ENCODE data around the gene EBF3. TPM values are rescaled to one million over a fixed set of nuclear protein-coding genes. Genes with fewer than 3 reads are reported as not detected.

The EBF3 gene
- total RNA-seq, 1 donor from 2014 or later = 1.5 TPM

DNA sequence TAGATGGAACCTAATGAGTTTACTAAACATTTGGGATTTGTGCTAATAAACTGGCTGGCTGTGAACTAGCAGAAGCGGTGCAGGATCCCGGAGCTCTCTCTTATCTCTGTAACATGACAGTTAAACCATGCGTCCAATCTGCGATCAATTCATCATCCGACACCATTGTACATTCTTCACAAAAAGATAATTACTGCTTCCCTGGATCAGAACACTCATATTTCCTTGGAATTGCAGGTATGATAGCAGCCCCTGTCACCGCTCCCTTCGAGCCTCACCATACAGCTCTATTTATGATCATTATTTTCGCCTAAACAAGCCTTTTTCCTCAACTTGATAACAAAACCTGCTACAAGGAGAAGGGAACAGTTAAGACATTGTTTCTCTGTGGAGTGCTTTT, 18.5 kb downstream of the EBF3 start:
- no peak for DNase-seq (ENCODE audit: low read depth in 2 of 2)

DNA sequence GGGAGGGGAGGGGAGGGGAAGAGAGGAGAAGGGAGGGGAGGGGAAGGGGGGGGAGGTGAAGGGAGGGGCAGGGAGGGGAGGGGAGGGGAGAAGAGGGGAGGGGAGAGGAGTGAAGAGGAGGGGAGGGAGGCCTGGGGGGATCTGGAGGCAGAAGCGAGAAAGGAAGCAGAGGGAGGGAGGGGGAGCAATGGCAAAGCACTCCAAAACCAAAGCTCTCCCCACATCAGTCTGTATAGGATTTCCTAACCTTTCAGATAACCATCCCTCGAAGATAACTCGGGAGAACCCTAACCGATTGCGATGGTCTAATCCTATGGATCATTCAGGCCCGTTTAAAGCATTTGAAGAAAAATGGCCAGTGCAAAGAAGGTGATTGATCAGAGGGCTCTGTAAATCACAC, 19.0 kb downstream of the EBF3 start:
- no peak for DNase-seq (ENCODE audit: low read depth in 2 of 2)

DNA sequence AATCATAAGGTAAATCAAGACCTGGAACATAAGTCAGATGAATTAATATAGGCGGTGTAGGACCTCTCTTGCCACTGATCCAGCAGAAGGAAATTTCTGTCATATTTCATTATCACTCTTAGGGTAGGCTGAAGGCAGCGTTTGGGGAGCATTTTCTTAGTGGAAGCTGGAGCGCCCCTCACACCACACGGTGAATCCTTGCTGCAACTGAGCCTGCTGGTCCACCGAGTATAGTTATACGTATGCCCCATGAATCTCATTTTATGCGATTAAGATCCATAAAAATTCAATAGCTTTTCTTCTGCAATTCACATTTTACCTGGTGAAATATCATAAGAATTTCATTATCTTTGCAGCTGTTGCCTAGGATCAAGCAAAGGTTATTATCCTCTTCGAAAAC, 19.6 kb downstream of the EBF3 start:
- DNase-seq (ENCODE audit: low read depth in 2 of 2) = no peak

DNA sequence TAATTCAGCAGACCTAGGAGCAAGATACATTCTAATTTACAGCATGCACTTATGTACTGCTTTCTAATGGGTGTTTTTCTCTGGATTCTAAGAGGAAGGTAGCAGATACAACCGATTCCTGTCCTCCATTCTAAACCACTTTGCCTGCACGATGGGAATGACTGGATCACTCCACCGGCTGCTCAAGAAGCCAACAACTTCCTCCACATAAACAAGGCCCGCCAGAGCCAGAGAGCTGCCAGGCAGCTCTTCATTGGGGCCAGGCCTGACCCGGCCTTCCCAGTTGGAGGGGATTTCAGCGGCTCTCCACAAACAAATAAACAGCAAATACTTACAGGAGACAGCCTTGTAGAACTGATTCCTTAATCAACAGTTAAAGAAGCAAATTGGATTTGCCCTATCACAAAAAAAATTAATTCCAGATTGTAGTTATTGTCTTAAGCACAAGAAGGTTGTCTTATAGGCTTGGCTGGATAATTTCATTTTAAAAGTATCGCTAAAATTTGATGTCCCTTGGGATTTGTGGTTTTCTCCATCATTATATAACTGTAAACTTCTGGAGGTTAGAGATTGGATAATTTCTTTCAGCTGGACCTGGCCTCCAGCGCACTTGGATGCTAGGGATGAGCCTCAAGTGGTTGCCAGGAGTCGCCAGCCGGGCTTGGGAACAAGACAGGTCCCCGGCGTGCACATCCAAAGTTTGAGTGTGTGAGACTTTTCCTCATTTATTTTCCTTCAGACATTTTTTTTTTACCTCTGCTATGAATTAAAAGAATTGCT, 20.9 kb downstream of the EBF3 start:
- no peak for DNase-seq (ENCODE audit: low read depth in 2 of 2)

GRCh38 chr10:129942391-129942790, 21.7 kb downstream of the EBF3 start:
- DNase-seq (ENCODE audit: low read depth in 2 of 2) = no peak

DNA sequence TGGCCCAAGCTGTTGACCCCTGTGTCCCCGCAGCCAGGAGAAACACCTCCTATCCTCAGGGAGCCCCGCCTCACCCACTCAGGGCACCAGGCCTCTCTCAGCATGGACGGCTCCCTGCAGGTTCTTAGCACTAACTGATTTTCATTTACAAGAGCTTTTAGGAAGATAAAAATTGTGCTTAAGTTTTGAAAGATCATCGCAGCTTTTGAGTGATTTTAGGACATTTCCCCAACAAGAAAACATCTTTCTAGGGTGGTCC, 22.1 kb downstream of the EBF3 start:
- DNase-seq (ENCODE audit: low read depth in 2 of 2) = no peak

- no peak for DNase-seq (ENCODE audit: low read depth in 2 of 2)
Observed at GRCh38 chr10:129941199-129942018, 22.7 kb downstream of the EBF3 start.

DNA sequence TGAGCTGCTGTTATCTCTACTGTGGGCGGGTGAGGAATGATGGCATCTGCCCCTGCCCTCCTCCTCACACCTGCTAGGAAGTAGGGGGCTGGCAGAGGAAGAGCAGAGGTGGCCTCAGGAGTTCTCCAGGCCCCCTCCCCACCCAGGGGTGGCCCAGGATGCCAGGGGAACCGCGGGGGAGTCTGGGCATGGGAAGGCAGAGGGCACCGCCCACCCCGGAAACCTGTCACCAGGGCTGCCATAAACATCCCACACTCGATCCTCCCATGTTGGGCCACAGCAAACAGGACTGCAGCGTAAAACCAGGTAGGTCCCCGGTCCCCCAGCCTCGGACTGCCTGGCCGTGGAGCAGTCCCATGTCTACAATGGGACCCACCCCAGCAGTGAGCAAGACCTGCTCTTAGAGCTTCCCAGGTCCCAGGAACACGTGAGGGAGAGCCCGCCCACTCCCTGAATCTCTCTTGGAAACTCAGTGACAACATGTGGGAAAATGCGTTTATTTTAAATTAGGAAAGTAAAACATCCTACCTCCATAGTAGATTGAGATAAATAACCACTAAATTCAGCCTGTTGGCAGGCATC, 23.4 kb downstream of the EBF3 start:
- no peak for DNase-seq (ENCODE audit: low read depth in 2 of 2)

GRCh38 chr10:129939416-129940275, 24.4 kb downstream of the EBF3 start:
- DNase-seq (ENCODE audit: low read depth in 2 of 2) = no peak

- no peak for DNase-seq (ENCODE audit: low read depth in 2 of 2)
Observed at GRCh38 chr10:129938460-129938859, 25.6 kb downstream of the EBF3 start.

GRCh38 chr10:129937351-129937751, 26.7 kb downstream of the EBF3 start:
- no peak for DNase-seq (ENCODE audit: low read depth in 2 of 2)

GRCh38 chr10:129936923-129937300, 27.2 kb downstream of the EBF3 start:
- DNase-seq (ENCODE audit: low read depth in 2 of 2) = no peak

- no peak for DNase-seq (ENCODE audit: low read depth in 2 of 2)
Observed at GRCh38 chr10:129936266-129936922, 27.7 kb downstream of the EBF3 start.

GRCh38 chr10:129935867-129936152, 28.3 kb downstream of the EBF3 start:
- no peak for DNase-seq (ENCODE audit: low read depth in 2 of 2)

DNA sequence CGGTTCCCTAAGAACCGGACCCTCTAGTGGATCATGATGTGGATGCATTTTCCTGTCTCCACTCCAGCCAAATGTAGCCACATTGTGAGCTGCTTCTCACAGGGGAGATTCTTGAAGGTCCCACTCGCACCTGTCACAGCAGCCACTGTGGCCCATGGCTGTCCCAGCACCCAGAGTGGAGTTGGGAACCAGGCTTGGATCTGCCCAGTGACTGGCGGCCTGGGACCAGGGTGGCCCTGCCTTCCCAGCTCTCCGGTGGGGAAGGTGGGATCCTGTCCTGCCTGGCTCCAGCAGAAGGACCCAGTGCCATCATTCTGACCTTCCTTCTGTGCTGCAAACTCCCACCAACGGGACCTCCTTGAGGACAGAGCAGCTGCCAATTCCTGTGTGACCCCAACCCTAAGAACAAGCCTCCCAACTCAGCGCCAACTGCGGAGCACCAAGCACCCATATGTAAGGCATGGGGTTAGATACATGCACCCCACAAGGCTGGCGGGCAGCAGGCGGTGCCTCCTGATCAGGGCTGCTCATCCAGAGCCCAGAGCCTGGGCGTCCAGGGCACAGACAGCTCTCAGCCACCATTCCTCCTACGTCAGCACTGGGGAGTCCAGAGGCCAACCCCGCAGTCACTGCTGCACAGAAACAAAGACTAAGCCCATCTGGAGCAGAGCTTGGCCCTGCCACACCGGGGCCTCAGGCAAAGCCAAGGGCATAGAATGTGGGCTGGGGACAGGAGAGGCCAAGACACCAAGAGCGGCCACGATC, 28.8 kb downstream of the EBF3 start:
- no peak for DNase-seq (ENCODE audit: low read depth in 2 of 2)

- no peak for DNase-seq (ENCODE audit: low read depth in 2 of 2)
Observed at GRCh38 chr10:129934196-129934925, 29.7 kb downstream of the EBF3 start.

DNA sequence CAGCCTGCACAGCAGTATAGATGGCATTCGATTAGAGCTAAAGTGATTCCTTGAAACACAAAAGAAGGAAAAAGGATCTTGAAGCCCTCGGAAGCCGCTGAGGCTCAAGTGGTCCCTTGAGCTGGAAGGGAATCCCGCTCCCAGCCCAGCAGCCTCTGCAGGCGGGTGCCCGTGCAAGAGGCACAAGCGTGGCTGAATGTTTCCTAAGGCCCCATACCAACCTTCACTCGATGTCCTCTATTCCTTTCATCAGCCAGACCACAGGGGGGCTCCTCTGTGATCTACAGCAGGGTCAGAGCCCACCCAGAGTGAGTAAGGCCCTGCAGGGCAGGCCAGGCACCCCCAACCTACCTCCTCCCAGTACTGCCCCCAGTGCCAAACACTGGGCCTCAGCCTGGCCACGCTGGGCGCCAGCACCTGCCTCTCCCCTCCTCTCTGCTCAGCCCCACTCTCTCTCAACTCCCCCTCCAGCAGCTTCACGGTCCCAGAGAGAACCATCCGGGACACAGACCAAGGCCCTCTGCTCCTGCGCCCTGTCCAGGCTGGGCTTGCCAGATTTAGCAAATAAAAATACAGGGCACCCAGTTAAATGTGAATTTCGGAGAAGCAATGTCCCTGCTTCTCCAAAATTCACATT, 30.5 kb downstream of the EBF3 start:
- no peak for DNase-seq (ENCODE audit: low read depth in 2 of 2)

DNA sequence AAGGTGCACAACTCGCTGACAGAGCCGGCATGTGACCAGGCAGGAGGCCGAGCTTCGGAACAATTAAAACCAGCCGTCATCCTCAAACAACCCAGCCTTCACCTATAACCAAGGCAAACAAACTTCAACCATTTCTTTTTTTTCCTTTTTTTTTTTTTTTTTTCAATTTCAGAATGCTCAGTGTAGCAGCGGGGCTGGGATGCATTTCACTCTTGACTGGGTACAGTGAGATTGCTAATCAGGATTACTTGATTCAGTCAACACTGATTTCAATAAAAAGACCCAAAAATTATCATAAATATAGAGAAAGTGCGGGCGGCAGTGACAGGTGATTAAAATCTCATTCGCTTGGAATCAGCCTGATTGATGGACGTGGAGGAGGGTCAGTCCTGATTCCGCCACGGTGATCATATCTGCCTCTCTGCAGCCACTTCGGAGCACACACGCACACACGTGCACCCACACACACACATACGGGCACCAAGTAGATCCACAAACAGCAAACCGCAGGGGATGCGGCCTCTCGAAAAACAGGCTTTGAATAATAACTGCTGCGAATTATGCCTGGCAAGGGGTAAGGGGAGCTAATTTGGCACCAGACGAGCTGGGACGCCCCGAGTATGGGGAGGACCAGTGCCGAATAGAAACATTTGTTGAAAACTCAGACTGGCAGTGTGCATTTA, 31.2 kb downstream of the EBF3 start:
- no peak for DNase-seq (ENCODE audit: low read depth in 2 of 2)

GRCh38 chr10:129932182-129932581, 31.9 kb downstream of the EBF3 start:
- DNase-seq (ENCODE audit: low read depth in 2 of 2) = no peak

Measured in dermis microvascular lymphatic vessel endothelial cell (primary cell).